ENCODE results near the gene PGBD5.

PGBD5 gene

GRCh38 chr1:230307213-230307612, 118.9 kb downstream of the PGBD5 start:
- DNase-seq (ENCODE audit: low read depth, low spot score) = no peak

- DNase-seq (ENCODE audit: low read depth, low spot score) = no peak
Measured at GRCh38 chr1:230306169-230306568, 120.0 kb downstream of the PGBD5 start.

- DNase-seq (ENCODE audit: low read depth, low spot score) = no peak
Measured at GRCh38 chr1:230303822-230304221, 122.3 kb downstream of the PGBD5 start.

GRCh38 chr1:230303069-230303468, 123.1 kb downstream of the PGBD5 start:
- DNase-seq (ENCODE audit: low read depth, low spot score) = no peak

GRCh38 chr1:230301822-230302221, 124.3 kb downstream of the PGBD5 start:
- DNase-seq (ENCODE audit: low read depth, low spot score) = no peak

- no peak for DNase-seq (ENCODE audit: low read depth, low spot score)
Measured at GRCh38 chr1:230301322-230301721, 124.8 kb downstream of the PGBD5 start.

GRCh38 chr1:230300322-230301301, 125.5 kb downstream of the PGBD5 start:
- no peak for DNase-seq (ENCODE audit: low read depth, low spot score)

GRCh38 chr1:230299191-230300006, 126.7 kb downstream of the PGBD5 start:
- no peak for DNase-seq (ENCODE audit: low read depth, low spot score)

- no peak for DNase-seq (ENCODE audit: low read depth, low spot score)
Measured at GRCh38 chr1:230295367-230295766, 130.8 kb downstream of the PGBD5 start.

GRCh38 chr1:230293390-230293700, 132.8 kb downstream of the PGBD5 start:
- no peak for DNase-seq (ENCODE audit: low read depth, low spot score)

GRCh38 chr1:230292689-230293389, 133.3 kb downstream of the PGBD5 start:
- no peak for DNase-seq (ENCODE audit: low read depth, low spot score)

- no peak for DNase-seq (ENCODE audit: low read depth, low spot score)
Measured at GRCh38 chr1:230291731-230292620, 134.2 kb downstream of the PGBD5 start.

GRCh38 chr1:230289350-230289644, 136.8 kb downstream of the PGBD5 start:
- no peak for DNase-seq (ENCODE audit: low read depth, low spot score)

GRCh38 chr1:230288641-230289349, 137.3 kb downstream of the PGBD5 start:
- DNase-seq (ENCODE audit: low read depth, low spot score) = no peak

- DNase-seq (ENCODE audit: low read depth, low spot score) = no peak
Measured at GRCh38 chr1:230287674-230288315, 138.3 kb downstream of the PGBD5 start.

GRCh38 chr1:230286890-230287269, 139.3 kb downstream of the PGBD5 start:
- DNase-seq (ENCODE audit: low read depth, low spot score) = no peak

- no peak for DNase-seq (ENCODE audit: low read depth, low spot score)
Measured at GRCh38 chr1:230286166-230286889, 139.8 kb downstream of the PGBD5 start.

GRCh38 chr1:230285351-230285750, 140.8 kb downstream of the PGBD5 start:
- no peak for DNase-seq (ENCODE audit: low read depth, low spot score)

GRCh38 chr1:230284891-230285290, 141.2 kb downstream of the PGBD5 start:
- no peak for DNase-seq (ENCODE audit: low read depth, low spot score)
